ENCODE data around the gene OTOP2.

The OTOP2 gene

DNA sequence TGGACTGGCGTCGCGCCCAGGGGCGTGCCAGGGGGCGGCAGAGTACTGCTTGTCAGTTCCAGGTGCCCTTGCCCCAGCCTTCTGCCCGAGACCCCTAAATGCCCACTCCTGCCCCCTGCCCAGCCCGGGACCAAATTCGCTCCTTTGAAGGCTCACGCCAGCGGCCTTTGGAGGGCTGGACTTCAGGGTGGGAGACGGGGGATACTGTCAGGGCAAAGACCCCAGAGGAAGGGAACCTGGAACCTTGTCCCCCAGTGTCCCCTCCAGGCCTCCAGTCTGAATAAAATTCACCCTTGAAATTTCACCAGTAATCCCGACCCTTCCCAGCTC lies 12.4 kb downstream of the OTOP2 start:
- ChIA-PET CTCF (interaction anchor here (1.1 kb wide), 1 partner anchor 20 kb away, joined by 3 read pairs; no protein-coding TSS in a partner anchor), POLR2A (no interaction called here)

DNA sequence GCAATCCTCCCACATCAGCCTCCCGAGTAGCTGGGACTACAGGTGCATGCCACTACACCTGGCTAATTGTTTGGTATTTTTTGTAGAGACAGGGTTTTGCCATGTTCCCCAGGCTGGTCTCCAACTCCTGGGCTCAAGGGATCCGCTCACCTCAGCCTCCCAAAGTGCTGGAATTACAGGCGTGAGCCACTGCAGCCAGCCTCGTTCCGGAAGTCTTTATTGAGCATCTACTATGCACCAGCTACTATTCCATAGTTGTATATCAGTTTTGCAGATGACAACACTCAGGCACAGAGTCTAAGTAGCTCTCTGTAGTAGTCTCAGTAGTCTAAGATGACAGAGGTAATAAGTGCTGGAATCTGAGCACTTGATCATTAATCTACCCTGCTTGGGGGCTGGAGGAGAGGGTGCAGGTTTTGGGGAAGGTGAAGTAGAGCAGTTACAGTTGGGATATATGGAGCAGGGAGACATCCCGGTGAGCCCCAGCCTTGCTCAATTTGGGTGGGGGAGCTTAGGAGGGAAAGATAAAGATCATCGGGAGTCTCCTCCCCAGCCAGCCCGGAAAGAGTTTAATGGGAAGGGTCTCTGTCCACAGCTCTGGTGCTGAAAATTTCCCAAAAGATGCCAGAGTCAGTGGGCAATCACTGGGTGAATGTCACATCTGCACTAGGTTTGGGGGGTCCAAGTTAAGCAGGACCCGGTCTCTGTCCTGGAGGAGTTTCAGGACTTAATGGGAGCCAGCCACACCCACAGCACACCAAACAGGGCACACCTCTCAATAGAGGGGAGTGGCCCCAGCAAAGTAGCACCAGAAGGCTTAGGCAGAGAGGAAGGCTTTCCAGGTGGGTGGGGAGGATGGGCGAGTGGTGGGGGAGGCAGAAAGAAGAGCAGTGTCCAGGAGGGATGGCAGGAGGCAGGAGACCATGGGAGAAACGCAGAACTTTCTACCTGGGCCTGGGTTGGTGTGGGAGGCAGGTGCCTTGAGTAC lies 13.3 kb downstream of the OTOP2 start:
- Histone ChIP-seq H3K36me3 (ENCODE audit: control insufficient read depth in 2 of 2, insufficient read depth in 1 of 2, low read length in 2 of 2) (no peaks in the 10 kb centered on the region), H3K4me3 (ENCODE audit: low read depth, low read length) (no peak overlapping the region), H3K4me1 (ENCODE audit: control insufficient read depth, insufficient read depth, low read length) (no peaks in the 10 kb centered on the region), H3K27ac (ENCODE audit: extremely low read depth, low read depth, low read length) (no peak overlapping the region), H3K9me3 (ENCODE audit: control insufficient read depth, insufficient read depth, low read depth, low read length) (no peaks in the 10 kb centered on the region)
- ChIA-PET POLR2A (no interaction called here), CTCF (interaction anchor here (0.7 to 1.3 kb wide), 6 partner anchors 13 to 664 kb away, joined by 3 to 5 read pairs (median 3); partner anchors contain the start of gene OTOP2)
- no peak for TF ChIP-seq ZNF2 (tag by site-specific recombination; IDR thresholded peaks at IDR 0.05)
- peak; percentile 93 for TF ChIP-seq ZNF664 (tag by site-specific recombination; IDR thresholded peaks at IDR 0.05)
- TF ChIP-seq ZNF658 (tag by site-specific recombination; IDR thresholded peaks at IDR 0.05), result no peak
- TF ChIP-seq WT1 (tag by site-specific recombination; IDR thresholded peaks at IDR 0.05), result 0 out of 2 replicates have a peak, but pooled peaks have one; percentile 25
- no peak for TF ChIP-seq ZNF792 (tag by site-specific recombination; IDR thresholded peaks at IDR 0.05)
- 0 out of 2 replicates have a peak, but pooled peaks have one; percentile 27 for TF ChIP-seq KLF9 (tag by site-specific recombination; IDR thresholded peaks at IDR 0.05; ENCODE audit: low read depth)
- 0 out of 2 replicates have a peak, but pooled peaks have one; percentile 15 for TF ChIP-seq ZFHX2 (tag by site-specific recombination; conservative IDR thresholded peaks at IDR 0.05)
- TF ChIP-seq, protein P1, sequence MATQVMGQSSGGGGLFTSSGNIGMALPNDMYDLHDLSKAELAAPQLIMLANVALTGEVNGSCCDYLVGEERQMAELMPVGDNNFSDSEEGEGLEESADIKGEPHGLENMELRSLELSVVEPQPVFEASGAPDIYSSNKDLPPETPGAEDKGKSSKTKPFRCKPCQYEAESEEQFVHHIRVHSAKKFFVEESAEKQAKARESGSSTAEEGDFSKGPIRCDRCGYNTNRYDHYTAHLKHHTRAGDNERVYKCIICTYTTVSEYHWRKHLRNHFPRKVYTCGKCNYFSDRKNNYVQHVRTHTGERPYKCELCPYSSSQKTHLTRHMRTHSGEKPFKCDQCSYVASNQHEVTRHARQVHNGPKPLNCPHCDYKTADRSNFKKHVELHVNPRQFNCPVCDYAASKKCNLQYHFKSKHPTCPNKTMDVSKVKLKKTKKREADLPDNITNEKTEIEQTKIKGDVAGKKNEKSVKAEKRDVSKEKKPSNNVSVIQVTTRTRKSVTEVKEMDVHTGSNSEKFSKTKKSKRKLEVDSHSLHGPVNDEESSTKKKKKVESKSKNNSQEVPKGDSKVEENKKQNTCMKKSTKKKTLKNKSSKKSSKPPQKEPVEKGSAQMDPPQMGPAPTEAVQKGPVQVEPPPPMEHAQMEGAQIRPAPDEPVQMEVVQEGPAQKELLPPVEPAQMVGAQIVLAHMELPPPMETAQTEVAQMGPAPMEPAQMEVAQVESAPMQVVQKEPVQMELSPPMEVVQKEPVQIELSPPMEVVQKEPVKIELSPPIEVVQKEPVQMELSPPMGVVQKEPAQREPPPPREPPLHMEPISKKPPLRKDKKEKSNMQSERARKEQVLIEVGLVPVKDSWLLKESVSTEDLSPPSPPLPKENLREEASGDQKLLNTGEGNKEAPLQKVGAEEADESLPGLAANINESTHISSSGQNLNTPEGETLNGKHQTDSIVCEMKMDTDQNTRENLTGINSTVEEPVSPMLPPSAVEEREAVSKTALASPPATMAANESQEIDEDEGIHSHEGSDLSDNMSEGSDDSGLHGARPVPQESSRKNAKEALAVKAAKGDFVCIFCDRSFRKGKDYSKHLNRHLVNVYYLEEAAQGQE (tag by site-specific recombination; IDR thresholded peaks at IDR 0.05), result peak; percentile 96
- TF ChIP-seq ZNF24 (tag by site-specific recombination; IDR thresholded peaks at IDR 0.05), result no peak
- TF ChIP-seq KLF1 (tag by site-specific recombination; IDR thresholded peaks at IDR 0.05), result peak; percentile 90

More for the DNA sequence above, 12.4 kb downstream of the OTOP2 start:
- no peaks in the 10 kb centered on the region for H3K4me1 ChIP-seq (ENCODE audit: control insufficient read depth, insufficient read depth, low read length)
- no peak overlapping the region for H3K27ac ChIP-seq (ENCODE audit: extremely low read depth, low read depth, low read length)
- H3K9me3 ChIP-seq (ENCODE audit: control insufficient read depth, insufficient read depth, low read depth, low read length), result no peaks in the 10 kb centered on the region
- TF ChIP-seq SP2 (tag by site-specific recombination; IDR thresholded peaks at IDR 0.05) (no peak), ZNF138 (tag by site-specific recombination; IDR thresholded peaks at IDR 0.05; ENCODE audit: borderline replicate concordance) (no peak), ZNF211 (tag by site-specific recombination; IDR thresholded peaks at IDR 0.05; ENCODE audit: low read depth) (no peak), ZNF341 (tag by site-specific recombination; IDR thresholded peaks at IDR 0.05; ENCODE audit: low read depth) (no peak), ZNF48 (tag by site-specific recombination; IDR thresholded peaks at IDR 0.05) (no peak), MYNN (tag by site-specific recombination; IDR thresholded peaks at IDR 0.05; ENCODE audit: borderline replicate concordance) (no peak), KLF16 (tag by site-specific recombination; IDR thresholded peaks at IDR 0.05) (no peak), HOXC10 (CRISPR knock-in tag; IDR thresholded peaks at IDR 0.05) (no peak), ZNF558 (tag by site-specific recombination; IDR thresholded peaks at IDR 0.05) (no peak), ZNF239 (tag by site-specific recombination; IDR thresholded peaks at IDR 0.05) (no peak), ZNF664 (tag by site-specific recombination; IDR thresholded peaks at IDR 0.05) (no peak), ZNF777 (tag by site-specific recombination; IDR thresholded peaks at IDR 0.05; ENCODE audit: borderline replicate concordance) (no peak), ZNF24 (tag by site-specific recombination; IDR thresholded peaks at IDR 0.05) (no peak)
- TF ChIP-seq, protein P2, sequence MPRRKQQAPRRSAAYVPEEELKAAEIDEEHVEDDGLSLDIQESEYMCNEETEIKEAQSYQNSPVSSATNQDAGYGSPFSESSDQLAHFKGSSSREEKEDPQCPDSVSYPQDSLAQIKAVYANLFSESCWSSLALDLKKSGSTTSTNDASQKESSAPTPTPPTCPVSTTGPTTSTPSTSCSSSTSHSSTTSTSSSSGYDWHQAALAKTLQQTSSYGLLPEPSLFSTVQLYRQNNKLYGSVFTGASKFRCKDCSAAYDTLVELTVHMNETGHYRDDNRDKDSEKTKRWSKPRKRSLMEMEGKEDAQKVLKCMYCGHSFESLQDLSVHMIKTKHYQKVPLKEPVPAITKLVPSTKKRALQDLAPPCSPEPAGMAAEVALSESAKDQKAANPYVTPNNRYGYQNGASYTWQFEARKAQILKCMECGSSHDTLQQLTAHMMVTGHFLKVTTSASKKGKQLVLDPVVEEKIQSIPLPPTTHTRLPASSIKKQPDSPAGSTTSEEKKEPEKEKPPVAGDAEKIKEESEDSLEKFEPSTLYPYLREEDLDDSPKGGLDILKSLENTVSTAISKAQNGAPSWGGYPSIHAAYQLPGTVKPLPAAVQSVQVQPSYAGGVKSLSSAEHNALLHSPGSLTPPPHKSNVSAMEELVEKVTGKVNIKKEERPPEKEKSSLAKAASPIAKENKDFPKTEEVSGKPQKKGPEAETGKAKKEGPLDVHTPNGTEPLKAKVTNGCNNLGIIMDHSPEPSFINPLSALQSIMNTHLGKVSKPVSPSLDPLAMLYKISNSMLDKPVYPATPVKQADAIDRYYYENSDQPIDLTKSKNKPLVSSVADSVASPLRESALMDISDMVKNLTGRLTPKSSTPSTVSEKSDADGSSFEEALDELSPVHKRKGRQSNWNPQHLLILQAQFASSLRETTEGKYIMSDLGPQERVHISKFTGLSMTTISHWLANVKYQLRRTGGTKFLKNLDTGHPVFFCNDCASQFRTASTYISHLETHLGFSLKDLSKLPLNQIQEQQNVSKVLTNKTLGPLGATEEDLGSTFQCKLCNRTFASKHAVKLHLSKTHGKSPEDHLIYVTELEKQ (tag by site-specific recombination; IDR thresholded peaks at IDR 0.05; ENCODE audit: borderline replicate concordance), result no peak
- TF ChIP-seq, protein P3, sequence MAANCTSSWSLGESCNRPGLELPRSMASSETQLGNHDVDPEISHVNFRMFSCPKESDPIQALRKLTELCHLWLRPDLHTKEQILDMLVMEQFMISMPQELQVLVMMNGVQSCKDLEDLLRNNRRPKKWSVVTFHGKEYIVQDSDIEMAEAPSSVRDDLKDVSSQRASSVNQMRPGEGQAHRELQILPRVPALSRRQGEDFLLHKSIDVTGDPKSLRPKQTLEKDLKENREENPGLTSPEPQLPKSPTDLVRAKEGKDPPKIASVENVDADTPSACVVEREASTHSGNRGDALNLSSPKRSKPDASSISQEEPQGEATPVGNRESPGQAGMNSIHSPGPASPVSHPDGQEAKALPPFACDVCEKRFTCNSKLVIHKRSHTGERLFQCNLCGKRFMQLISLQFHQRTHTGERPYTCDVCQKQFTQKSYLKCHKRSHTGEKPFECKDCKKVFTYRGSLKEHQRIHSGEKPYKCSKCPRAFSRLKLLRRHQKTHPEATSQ (tag by site-specific recombination; IDR thresholded peaks at IDR 0.05), result no peak
- H3K4me3 ChIP-seq (ENCODE audit: low read depth, low read length), result no peak overlapping the region
- no peaks in the 10 kb centered on the region for H3K36me3 ChIP-seq (ENCODE audit: control insufficient read depth in 2 of 2, insufficient read depth in 1 of 2, low read length in 2 of 2)

All from HEK293 (cell line).